GOT3 (cell line): ENCODE results near the gene SBK2.
"Not testable (repeated sequence)": the region's sequence is repeated elsewhere in the genome, so short reads cannot be mapped to it uniquely, and the experiment has no call there.

Experiments
- DNase-seq: peaks from one replicate; lab custom pipeline; 2025; ENCODE audit warnings: mixed read lengths; lab: John Stamatoyannopoulos, UW

Gene SBK2

GRCh38 chr19:55535965-55536350 lies 975 bp downstream of the SBK2 start:
- DNase-seq = no peak

GRCh38 chr19:55535173-55535964 lies 1.6 kb downstream of the SBK2 start:
- no peak for DNase-seq

GRCh38 chr19:55534280-55534679 lies 2.7 kb downstream of the SBK2 start:
- DNase-seq = not testable (repeated sequence)

- DNase-seq = no peak
These were observed 5.9 kb downstream of the SBK2 start for GRCh38 chr19:55530996-55531395.

GRCh38 chr19:55529636-55530234 lies 7.2 kb downstream of the SBK2 start:
- DNase-seq = no peak

GRCh38 chr19:55528030-55528803 lies 8.7 kb downstream of the SBK2 start:
- no peak for DNase-seq

- DNase-seq = no peak
These were observed 9.5 kb downstream of the SBK2 start for GRCh38 chr19:55527197-55528029.

GRCh38 chr19:55526216-55527196 lies 10.4 kb downstream of the SBK2 start:
- DNase-seq = peak; percentile 14

- DNase-seq = no peak
These were observed 11.4 kb downstream of the SBK2 start for GRCh38 chr19:55525289-55526101.

- DNase-seq = no peak
These were observed 16.1 kb downstream of the SBK2 start for GRCh38 chr19:55520691-55521292.

GRCh38 chr19:55519451-55520311 lies 17.3 kb downstream of the SBK2 start:
- no peak for DNase-seq

- DNase-seq = peak; percentile 85
These were observed 19.9 kb downstream of the SBK2 start for GRCh38 chr19:55516878-55517620.

GRCh38 chr19:55508120-55508519 lies 28.8 kb downstream of the SBK2 start:
- DNase-seq = no peak

GRCh38 chr19:55504981-55505380 lies 32.0 kb downstream of the SBK2 start:
- DNase-seq = no peak

- no peak for DNase-seq
These were observed 32.7 kb downstream of the SBK2 start for GRCh38 chr19:55504252-55504603.

GRCh38 chr19:55503502-55504251 lies 33.3 kb downstream of the SBK2 start:
- peak; percentile 75 for DNase-seq

- no peak for DNase-seq
These were observed 33.8 kb downstream of the SBK2 start for GRCh38 chr19:55503157-55503501.
